Measurements from ENCODE around the gene MCOLN3.

MCOLN3 gene

GRCh38 chr1:85047472-85048295, 616 bp downstream of the MCOLN3 start:
- TF ChIP-seq EZH2phosphoT487 (IDR thresholded peaks at IDR 0.05; ENCODE audit: borderline replicate concordance) (no peak), CTCF (conservative IDR thresholded peaks at IDR 0.05; ENCODE audit: low read length) (no peak)
- no peaks in the 10 kb centered on the region for H3K9me2 ChIP-seq (replicated peaks; ENCODE audit: low read depth, low read length)
- peaks cover 8% of the 10 kb centered on the region for H3K27me3 ChIP-seq (ENCODE audit: insufficient read depth, low read length, poor library complexity, severe bottlenecking)
- no peaks in the 10 kb centered on the region for H3K4me1 ChIP-seq (ENCODE audit: insufficient read depth, low read length, poor library complexity, severe bottlenecking)
- H3K4me2 ChIP-seq (ENCODE audit: low read depth, low read length, poor library complexity, severe bottlenecking): no peak overlapping the region
- no peak overlapping the region for H2AFZ ChIP-seq (ENCODE audit: low read length)
- no peaks in the 10 kb centered on the region for H3K79me2 ChIP-seq (ENCODE audit: insufficient read depth, low read length)
- H3K9ac ChIP-seq (ENCODE audit: low read depth, low read length, poor library complexity, severe bottlenecking): no peak overlapping the region
- no peaks in the 10 kb centered on the region for H3K36me3 ChIP-seq (ENCODE audit: insufficient read depth, low read length)
- H3F3A ChIP-seq (ENCODE audit: low read depth): no peaks in the 10 kb centered on the region
- H3K9me3 ChIP-seq (ENCODE audit: insufficient read depth, low read depth, low read length): no peaks in the 10 kb centered on the region
- no peaks in the 10 kb centered on the region for H4K20me1 ChIP-seq (ENCODE audit: insufficient read depth, low read length, poor library complexity, severe bottlenecking)
- H3K4me3 ChIP-seq (ENCODE audit: low read length, poor library complexity, severe bottlenecking): no peak overlapping the region

- no peaks in the 10 kb centered on the region for H4K20me1 ChIP-seq (ENCODE audit: insufficient read depth, low read length, poor library complexity, severe bottlenecking)
- no peaks in the 10 kb centered on the region for H3K79me2 ChIP-seq (ENCODE audit: insufficient read depth, low read length)
- peaks cover 8% of the 10 kb centered on the region for H3K27me3 ChIP-seq (ENCODE audit: insufficient read depth, low read length, poor library complexity, severe bottlenecking)
- H2AFZ ChIP-seq (ENCODE audit: low read length): no peak overlapping the region
- H3K4me3 ChIP-seq (ENCODE audit: low read length, poor library complexity, severe bottlenecking): no peak overlapping the region
- no peaks in the 10 kb centered on the region for H3K4me1 ChIP-seq (ENCODE audit: insufficient read depth, low read length, poor library complexity, severe bottlenecking)
- no peaks in the 10 kb centered on the region for H3F3A ChIP-seq (ENCODE audit: low read depth)
- H3K9me3 ChIP-seq (ENCODE audit: insufficient read depth, low read depth, low read length): no peaks in the 10 kb centered on the region
- no peak overlapping the region for H3K9ac ChIP-seq (ENCODE audit: low read depth, low read length, poor library complexity, severe bottlenecking)
- TF ChIP-seq EZH2phosphoT487 (IDR thresholded peaks at IDR 0.05; ENCODE audit: borderline replicate concordance) (no peak), CTCF (conservative IDR thresholded peaks at IDR 0.05; ENCODE audit: low read length) (no peak)
- no peaks in the 10 kb centered on the region for H3K36me3 ChIP-seq (ENCODE audit: insufficient read depth, low read length)
- no peaks in the 10 kb centered on the region for H3K9me2 ChIP-seq (replicated peaks; ENCODE audit: low read depth, low read length)
- H3K4me2 ChIP-seq (ENCODE audit: low read depth, low read length, poor library complexity, severe bottlenecking): no peak overlapping the region
These were observed 1.2 kb downstream of the MCOLN3 start for GRCh38 chr1:85047144-85047471.

GRCh38 chr1:85042413-85042812, 5.9 kb downstream of the MCOLN3 start:
- Histone ChIP-seq H3K36me3 (ENCODE audit: insufficient read depth, low read length) (no peaks in the 10 kb centered on the region), H3K79me2 (ENCODE audit: insufficient read depth, low read length) (no peaks in the 10 kb centered on the region), H3K4me2 (ENCODE audit: low read depth, low read length, poor library complexity, severe bottlenecking) (no peak overlapping the region), H3K4me3 (ENCODE audit: low read length, poor library complexity, severe bottlenecking) (no peak overlapping the region), H4K20me1 (ENCODE audit: insufficient read depth, low read length, poor library complexity, severe bottlenecking) (no peaks in the 10 kb centered on the region), H3K9me2 (replicated peaks; ENCODE audit: low read depth, low read length) (no peaks in the 10 kb centered on the region), H3K4me1 (ENCODE audit: insufficient read depth, low read length, poor library complexity, severe bottlenecking) (no peaks in the 10 kb centered on the region), H3F3A (ENCODE audit: low read depth) (no peaks in the 10 kb centered on the region), H3K9ac (ENCODE audit: low read depth, low read length, poor library complexity, severe bottlenecking) (no peak overlapping the region), H3K27me3 (ENCODE audit: insufficient read depth, low read length, poor library complexity, severe bottlenecking) (peaks cover 8% of the 10 kb centered on the region), H3K9me3 (ENCODE audit: insufficient read depth, low read depth, low read length) (no peaks in the 10 kb centered on the region), H2AFZ (ENCODE audit: low read length) (no peak overlapping the region)
- TF ChIP-seq EZH2phosphoT487 (IDR thresholded peaks at IDR 0.05; ENCODE audit: borderline replicate concordance) (no peak), CTCF (conservative IDR thresholded peaks at IDR 0.05; ENCODE audit: low read length) (no peak)

Measured in Loucy (cell line).